Endodermal cell (in vitro differentiated cells): ENCODE measurements around the gene KLHL22. TPM values are rescaled to one million over a fixed set of nuclear protein-coding genes. Genes with fewer than 3 reads are reported as not detected.

Experiments used
- DNase-seq: peaks from one replicate; pipeline ENCODE4 v3.0.0-alpha.2; 2017
- H3K27ac ChIP-seq: 2 replicates; pipeline ENCODE4 v1.5.1; 2013; ENCODE audit warnings: mild to moderate bottlenecking, low read depth, low read length, moderate library complexity
- H3K27me3 ChIP-seq: 2 replicates; pipeline ENCODE4 v1.6.1; 2013; ENCODE audit warnings: mild to moderate bottlenecking, low read length, moderate library complexity; ENCODE audit not compliant: insufficient read depth, control insufficient read depth, poor library complexity, severe bottlenecking
- H3K36me3 ChIP-seq: 2 replicates; pipeline ENCODE4 v1.7.0; 2013; ENCODE audit warnings: mild to moderate bottlenecking, low read length, moderate library complexity; ENCODE audit not compliant: control insufficient read depth, insufficient read depth
- H3K4me1 ChIP-seq: one replicate; pipeline ENCODE4 v1.7.0; 2013; ENCODE audit warnings: low read length; ENCODE audit not compliant: control insufficient read depth, insufficient read depth
- H3K4me3 ChIP-seq: 2 replicates; pipeline ENCODE4 v1.5.1; 2013; ENCODE audit warnings: mild to moderate bottlenecking, low read length, moderate library complexity
- H3K9ac ChIP-seq: 2 replicates; pipeline ENCODE4 v1.6.1; 2013; ENCODE audit warnings: mild to moderate bottlenecking, low read length, moderate library complexity; ENCODE audit not compliant: poor library complexity, severe bottlenecking; ENCODE audit errors: extremely low read depth
- H3K9me3 ChIP-seq: 2 replicates; pipeline ENCODE4 v1.6.1; 2013; ENCODE audit warnings: mild to moderate bottlenecking, low read length, moderate library complexity; ENCODE audit not compliant: control insufficient read depth
- H3K27ac Mint-ChIP-seq: 2 replicates; pipeline ENCODE4 v1.8.0; 2020; ENCODE audit warnings: mixed read lengths
- H3K27me3 Mint-ChIP-seq: 2 replicates; pipeline ENCODE4 v1.8.0; 2021; ENCODE audit warnings: mild to moderate bottlenecking, mixed read lengths; ENCODE audit not compliant: insufficient read depth
- H3K36me3 Mint-ChIP-seq: 2 replicates; pipeline ENCODE4 v1.8.0; 2020; ENCODE audit warnings: low read depth, mixed read lengths
- H3K4me1 Mint-ChIP-seq: 2 replicates; pipeline ENCODE4 v1.8.0; 2020; ENCODE audit warnings: mixed read lengths
- H3K4me3 Mint-ChIP-seq: 2 replicates; pipeline ENCODE4 v1.8.0; 2020; ENCODE audit warnings: mild to moderate bottlenecking, moderate library complexity, mixed read lengths
- H3K9me3 Mint-ChIP-seq: 2 replicates; pipeline ENCODE4 v1.8.0; 2020; ENCODE audit warnings: mild to moderate bottlenecking, mixed read lengths
- WGBS, 2 experiments: methylation state at CpG; one replicate each; pipeline versions ENCODE4 v1.1.5 to v1.1.7; 2013; ENCODE audit warnings: missing lambda C conversion rate in 2 of 2, mixed read lengths in 1 of 2; ENCODE audit not compliant: insufficient coverage in 1 of 2, insufficient read length in 1 of 2; 5-methylcytosine and 5-hydroxymethylcytosine counted together
- total RNA-seq, 2 donors: library from RNA; stranded (reverse); fragmentation: NEBNext Ultra II Directional in 1 of 2; extraction: Animal tissue kit (Norgen Biotek cat#: 25700) in 1 of 2; gene quantifications; 2 replicates in 1 of 2; 3 replicates in 1 of 2; pipeline ENCODE4 v1.2.1, GENCODE V29; 2021
- TF ChIP-seq, protein P1 (sequence below): fragments of 200-600 bp; sonication (generic); conservative IDR thresholded peaks from 2 replicates; pipeline ENCODE4 v1.5.0; 2021; ENCODE audit warnings: antibody characterized with exemption, mild to moderate bottlenecking

KLHL22 gene
- total RNA-seq, 2 donors from 2014 or later: 26.5 to 32.8 TPM

DNA sequence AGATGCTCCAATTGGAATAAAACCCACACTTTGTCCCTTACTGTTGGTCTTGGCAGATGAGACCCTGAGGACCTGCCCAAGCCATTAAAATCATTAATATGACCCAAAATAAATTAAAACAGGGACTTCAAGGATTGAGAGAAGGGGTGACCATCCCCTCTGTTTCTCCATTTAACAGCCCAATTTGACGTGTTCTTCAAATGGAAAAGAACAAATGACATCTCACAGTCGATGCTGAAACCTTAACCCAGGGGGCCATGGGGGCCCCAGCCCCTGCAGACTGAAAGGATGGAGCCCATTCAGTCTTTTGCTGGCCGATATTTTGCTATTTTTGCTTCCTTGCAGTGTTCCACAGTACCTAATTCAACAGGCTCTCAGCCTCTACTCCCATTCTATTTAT, 81.1 kb downstream of the KLHL22 start:
- H3K36me3 ChIP-seq: no peaks in the 10 kb centered on the region
- H3K4me1 Mint-ChIP-seq: no peaks in the 10 kb centered on the region
- H3K27ac ChIP-seq: no peak overlapping the region
- no peaks in the 10 kb centered on the region for H3K9me3 Mint-ChIP-seq
- peaks cover 8% of the 10 kb centered on the region for H3K27me3 Mint-ChIP-seq
- H3K4me1 ChIP-seq: no peaks in the 10 kb centered on the region
- DNase-seq: no peak
- no peak overlapping the region for H3K9ac ChIP-seq
- no peaks in the 10 kb centered on the region for H3K27me3 ChIP-seq
- no peak overlapping the region for H3K4me3 ChIP-seq
- no peak overlapping the region for H3K4me3 Mint-ChIP-seq
- TF ChIP-seq, protein P1, sequence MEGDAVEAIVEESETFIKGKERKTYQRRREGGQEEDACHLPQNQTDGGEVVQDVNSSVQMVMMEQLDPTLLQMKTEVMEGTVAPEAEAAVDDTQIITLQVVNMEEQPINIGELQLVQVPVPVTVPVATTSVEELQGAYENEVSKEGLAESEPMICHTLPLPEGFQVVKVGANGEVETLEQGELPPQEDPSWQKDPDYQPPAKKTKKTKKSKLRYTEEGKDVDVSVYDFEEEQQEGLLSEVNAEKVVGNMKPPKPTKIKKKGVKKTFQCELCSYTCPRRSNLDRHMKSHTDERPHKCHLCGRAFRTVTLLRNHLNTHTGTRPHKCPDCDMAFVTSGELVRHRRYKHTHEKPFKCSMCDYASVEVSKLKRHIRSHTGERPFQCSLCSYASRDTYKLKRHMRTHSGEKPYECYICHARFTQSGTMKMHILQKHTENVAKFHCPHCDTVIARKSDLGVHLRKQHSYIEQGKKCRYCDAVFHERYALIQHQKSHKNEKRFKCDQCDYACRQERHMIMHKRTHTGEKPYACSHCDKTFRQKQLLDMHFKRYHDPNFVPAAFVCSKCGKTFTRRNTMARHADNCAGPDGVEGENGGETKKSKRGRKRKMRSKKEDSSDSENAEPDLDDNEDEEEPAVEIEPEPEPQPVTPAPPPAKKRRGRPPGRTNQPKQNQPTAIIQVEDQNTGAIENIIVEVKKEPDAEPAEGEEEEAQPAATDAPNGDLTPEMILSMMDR: no peak
- WGBS, 2 experiments: 86% methylated on average over 3 of the region's 3 CpGs; no CpG with 5 or more reads in 1 of the 2 experiments
- no peak overlapping the region for H3K27ac Mint-ChIP-seq
- H3K36me3 Mint-ChIP-seq: peaks cover 4% of the 10 kb centered on the region
- H3K9me3 ChIP-seq: no peaks in the 10 kb centered on the region

DNA sequence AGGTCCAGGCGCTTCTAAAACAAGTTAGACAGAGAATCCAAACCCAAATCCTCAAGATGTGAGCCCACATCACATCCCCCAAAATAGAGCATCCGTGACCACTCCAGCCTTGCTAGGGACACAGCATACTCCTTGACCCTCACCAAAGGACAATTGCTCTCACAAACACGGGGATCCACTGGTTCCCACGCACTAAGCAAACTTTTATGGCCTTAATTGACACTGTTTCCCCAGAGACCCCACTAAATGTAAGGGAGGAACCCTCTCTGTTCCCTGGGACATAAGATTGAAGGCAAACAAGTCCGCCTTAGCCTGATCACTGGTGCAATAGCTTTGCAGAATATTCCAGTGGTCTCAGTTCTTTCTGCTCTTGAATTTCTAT, 81.5 kb downstream of the KLHL22 start:
- no peak overlapping the region for H3K27ac Mint-ChIP-seq
- no peak overlapping the region for H3K4me3 Mint-ChIP-seq

DNA sequence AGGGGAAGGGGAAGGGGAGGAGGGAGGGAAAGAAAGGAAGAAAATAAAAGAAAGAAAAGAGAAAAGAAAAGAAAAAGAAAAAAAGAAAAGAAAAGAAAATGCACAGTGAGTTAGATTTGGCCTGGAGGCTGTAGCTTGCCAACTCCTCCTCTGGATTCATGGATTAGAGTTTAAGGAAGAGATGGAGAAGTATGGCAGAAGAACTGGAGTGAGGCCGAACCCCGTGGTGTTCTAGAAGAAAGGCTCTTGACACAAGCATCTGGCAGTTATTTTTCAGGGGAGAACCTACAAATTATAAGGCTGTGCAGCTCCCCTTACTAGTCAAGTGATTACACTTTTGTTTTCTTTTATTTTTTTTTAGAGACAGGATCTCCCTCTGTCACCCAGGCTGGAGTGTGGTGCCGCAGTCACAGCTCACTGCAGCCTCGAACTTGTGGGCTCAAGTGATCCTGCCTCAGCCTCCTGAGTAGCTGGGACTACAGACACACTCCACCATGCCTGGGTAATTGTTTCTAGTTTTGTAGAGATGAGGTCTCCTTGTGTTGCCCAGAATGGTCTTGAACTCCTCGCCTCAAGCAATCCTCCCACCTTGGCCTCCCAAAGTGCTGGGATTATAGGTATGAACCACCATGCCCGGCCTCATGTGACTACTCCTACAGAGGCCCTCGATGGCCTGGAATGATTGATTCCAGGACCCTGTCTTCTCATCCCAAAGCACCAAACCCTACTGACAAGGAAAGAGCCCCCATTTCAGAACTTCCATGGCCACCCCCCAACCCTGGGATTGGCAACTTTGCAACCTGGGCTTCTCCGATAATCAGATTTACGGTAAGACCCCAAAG, 82.2 kb downstream of the KLHL22 start:
- H3K27ac ChIP-seq: no peak overlapping the region
- no peaks in the 10 kb centered on the region for H3K4me1 ChIP-seq
- no peaks in the 10 kb centered on the region for H3K4me1 Mint-ChIP-seq
- TF ChIP-seq, protein P1: no peak
- 93 to 96% methylated on average over 8 to 9 of the region's 9 CpGs for WGBS, 2 experiments
- no peak overlapping the region for H3K9ac ChIP-seq
- H3K4me3 ChIP-seq: no peak overlapping the region
- peaks cover 4% of the 10 kb centered on the region for H3K27me3 Mint-ChIP-seq
- no peak overlapping the region for H3K27ac Mint-ChIP-seq
- peaks cover 11% of the 10 kb centered on the region for H3K36me3 Mint-ChIP-seq
- no peaks in the 10 kb centered on the region for H3K9me3 ChIP-seq
- H3K9me3 Mint-ChIP-seq: no peaks in the 10 kb centered on the region
- DNase-seq: no peak
- no peak overlapping the region for H3K4me3 Mint-ChIP-seq
- no peaks in the 10 kb centered on the region for H3K27me3 ChIP-seq
- no peaks in the 10 kb centered on the region for H3K36me3 ChIP-seq

More for the DNA sequence above, 81.5 kb downstream of the KLHL22 start:
- Histone ChIP-seq H3K27me3 (no peaks in the 10 kb centered on the region), H3K9ac (no peak overlapping the region), H3K4me1 (no peaks in the 10 kb centered on the region), H3K36me3 (no peaks in the 10 kb centered on the region), H3K9me3 (no peaks in the 10 kb centered on the region), H3K27ac (no peak overlapping the region), H3K4me3 (no peak overlapping the region)
- H3K27me3 Mint-ChIP-seq: peaks cover 5% of the 10 kb centered on the region
- DNase-seq: no peak
- H3K4me1 Mint-ChIP-seq: no peaks in the 10 kb centered on the region
- 83 to 95% methylated on average over 4 to 5 of the region's 5 CpGs for WGBS, 2 experiments
- no peaks in the 10 kb centered on the region for H3K9me3 Mint-ChIP-seq
- H3K36me3 Mint-ChIP-seq: peaks cover 6% of the 10 kb centered on the region
- TF ChIP-seq, protein P1: no peak
